IPS-15b (cell line): ENCODE data around the gene ANAPC16.
"Not testable (repeated sequence)": the region's sequence is repeated elsewhere in the genome, so short reads cannot be mapped to it uniquely, and the experiment has no call there.

Source experiments
- H3K27me3 ChIP-seq: one replicate; pipeline ENCODE4 v1.6.1; 2013; ENCODE audit warnings: low read length; ENCODE audit not compliant: control insufficient read depth, insufficient read depth
- H3K36me3 ChIP-seq: one replicate; pipeline ENCODE4 v1.6.1; 2013; ENCODE audit warnings: low read length; ENCODE audit not compliant: control insufficient read depth, insufficient read depth
- H3K4me1 ChIP-seq: one replicate; pipeline ENCODE4 v1.6.1; 2013; ENCODE audit warnings: mild to moderate bottlenecking, low read length; ENCODE audit not compliant: control insufficient read depth, insufficient read depth
- H3K4me3 ChIP-seq: one replicate; pipeline ENCODE4 v1.5.1; 2013; ENCODE audit warnings: low read depth, low read length
- H3K9ac ChIP-seq: one replicate; pipeline ENCODE4 v1.6.1; 2013; ENCODE audit warnings: low read depth, mild to moderate bottlenecking, low read length
- H3K9me3 ChIP-seq: one replicate; pipeline ENCODE4 v1.6.1; 2013; ENCODE audit warnings: mild to moderate bottlenecking, low read length; ENCODE audit not compliant: control insufficient read depth, insufficient read depth

Gene ANAPC16

GRCh38 chr10:72186258-72186981, 29.4 kb upstream of the ANAPC16 start:
- Histone ChIP-seq H3K36me3 (peaks cover 3% of the 10 kb centered on the region), H3K4me1 (no peaks in the 10 kb centered on the region), H3K27me3 (no peaks in the 10 kb centered on the region), H3K4me3 (no peak overlapping the region), H3K9ac (no peak overlapping the region), H3K9me3 (no peaks in the 10 kb centered on the region)

DNA sequence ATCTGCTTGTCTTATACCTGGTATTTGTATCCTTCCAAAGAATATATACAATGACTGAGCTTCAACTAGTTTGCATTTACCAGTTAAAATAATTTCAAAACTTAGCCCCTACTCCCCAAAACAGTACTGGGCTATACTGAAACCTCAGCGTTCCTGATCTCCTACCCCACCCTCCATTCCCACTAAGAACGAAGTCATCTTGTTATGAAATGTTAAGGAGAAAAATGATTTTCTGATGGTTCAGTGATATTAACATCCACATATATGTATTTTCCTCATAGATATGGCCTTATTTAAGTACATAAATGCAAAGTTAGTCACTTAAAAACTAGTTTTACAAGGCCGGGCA, 28.9 kb upstream of the ANAPC16 start:
- H3K27me3 ChIP-seq, result no peaks in the 10 kb centered on the region
- H3K4me1 ChIP-seq, result no peaks in the 10 kb centered on the region
- peaks cover 3% of the 10 kb centered on the region for H3K36me3 ChIP-seq
- H3K4me3 ChIP-seq, result no peak overlapping the region
- no peaks in the 10 kb centered on the region for H3K9me3 ChIP-seq
- no peak overlapping the region for H3K9ac ChIP-seq

GRCh38 chr10:72194949-72195348, 20.9 kb upstream of the ANAPC16 start:
- Histone ChIP-seq H3K9me3 (no peaks in the 10 kb centered on the region), H3K4me3 (no peak overlapping the region), H3K27me3 (no peaks in the 10 kb centered on the region), H3K9ac (no peak overlapping the region), H3K36me3 (no peaks in the 10 kb centered on the region), H3K4me1 (no peaks in the 10 kb centered on the region)

DNA sequence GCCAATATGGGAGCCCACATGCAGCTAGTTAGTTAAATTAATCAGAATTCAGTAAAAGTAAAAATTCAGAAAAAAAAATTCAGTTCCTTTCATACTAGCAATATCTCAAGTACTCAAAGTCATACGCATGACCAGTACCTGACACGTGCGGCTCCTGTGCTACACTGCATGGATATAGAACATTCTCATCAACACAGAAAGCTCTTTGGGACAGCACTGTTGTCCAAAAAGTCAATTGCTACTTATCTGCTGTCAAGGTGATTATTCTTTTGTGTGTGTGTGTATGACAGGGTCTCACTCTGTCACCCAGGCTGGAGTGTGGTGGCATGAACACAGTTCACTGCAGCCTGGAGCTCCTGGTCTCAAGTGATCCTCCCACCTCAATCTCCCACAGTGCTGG, 14.9 kb upstream of the ANAPC16 start:
- Histone ChIP-seq H3K4me3 (no peak overlapping the region), H3K36me3 (peaks cover 3% of the 10 kb centered on the region), H3K9ac (no peak overlapping the region), H3K27me3 (no peaks in the 10 kb centered on the region), H3K9me3 (no peaks in the 10 kb centered on the region), H3K4me1 (no peaks in the 10 kb centered on the region)

DNA sequence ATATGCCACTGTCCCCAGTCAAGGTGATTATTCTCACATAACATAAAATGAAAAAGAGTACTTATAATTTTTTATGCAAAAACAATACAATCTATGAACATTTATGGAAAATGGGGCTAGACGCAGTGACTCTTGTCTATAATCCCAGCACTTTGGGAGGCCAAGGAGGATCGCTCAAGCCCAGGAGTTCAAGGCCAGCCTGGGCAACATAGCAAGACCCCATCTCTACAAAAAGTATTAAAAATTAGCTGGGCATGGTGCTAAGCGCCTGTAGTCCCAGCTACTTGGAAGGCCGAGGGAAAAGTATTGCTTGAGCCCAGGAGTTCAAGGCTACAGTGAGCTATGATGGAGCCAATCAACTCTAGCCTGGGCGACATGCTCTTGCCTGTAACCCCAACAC, 14.5 kb upstream of the ANAPC16 start:
- no peaks in the 10 kb centered on the region for H3K4me1 ChIP-seq
- no peak overlapping the region for H3K4me3 ChIP-seq
- H3K9me3 ChIP-seq, result no peaks in the 10 kb centered on the region
- peaks cover 3% of the 10 kb centered on the region for H3K36me3 ChIP-seq
- no peak overlapping the region for H3K9ac ChIP-seq
- H3K27me3 ChIP-seq, result no peaks in the 10 kb centered on the region

GRCh38 chr10:72204296-72204695, 11.5 kb upstream of the ANAPC16 start:
- peaks cover 3% of the 10 kb centered on the region for H3K36me3 ChIP-seq
- no peaks in the 10 kb centered on the region for H3K27me3 ChIP-seq
- no peak overlapping the region for H3K4me3 ChIP-seq

GRCh38 chr10:72204724-72205123, 11.1 kb upstream of the ANAPC16 start:
- no peak overlapping the region for H3K4me3 ChIP-seq
- H3K27me3 ChIP-seq, result no peaks in the 10 kb centered on the region
- peaks cover 3% of the 10 kb centered on the region for H3K36me3 ChIP-seq
- no peaks in the 10 kb centered on the region for H3K9me3 ChIP-seq
- no peak overlapping the region for H3K9ac ChIP-seq
- no peaks in the 10 kb centered on the region for H3K4me1 ChIP-seq

More at GRCh38 chr10:72204296-72204695, 11.5 kb upstream of the ANAPC16 start:
- H3K9ac ChIP-seq, result no peak overlapping the region
- no peaks in the 10 kb centered on the region for H3K4me1 ChIP-seq
- H3K9me3 ChIP-seq, result no peaks in the 10 kb centered on the region

GRCh38 chr10:72206511-72207229, 9.1 kb upstream of the ANAPC16 start:
- Histone ChIP-seq H3K4me1 (no peaks in the 10 kb centered on the region), H3K9ac (no peak overlapping the region), H3K9me3 (no peaks in the 10 kb centered on the region), H3K36me3 (peaks cover under 1% of the 10 kb centered on the region), H3K4me3 (no peak overlapping the region), H3K27me3 (no peaks in the 10 kb centered on the region)

- H3K9ac ChIP-seq, H3K4me1 ChIP-seq, H3K9me3 ChIP-seq, H3K36me3 ChIP-seq, H3K27me3 ChIP-seq, H3K4me3 ChIP-seq: not testable (repeated sequence)
Observed at GRCh38 chr10:72208526-72208925, 7.3 kb upstream of the ANAPC16 start.

GRCh38 chr10:72211381-72211780, 4.4 kb upstream of the ANAPC16 start:
- H3K4me1 ChIP-seq, H3K9me3 ChIP-seq, H3K36me3 ChIP-seq, H3K9ac ChIP-seq, H3K27me3 ChIP-seq, H3K4me3 ChIP-seq: not testable (repeated sequence)

DNA sequence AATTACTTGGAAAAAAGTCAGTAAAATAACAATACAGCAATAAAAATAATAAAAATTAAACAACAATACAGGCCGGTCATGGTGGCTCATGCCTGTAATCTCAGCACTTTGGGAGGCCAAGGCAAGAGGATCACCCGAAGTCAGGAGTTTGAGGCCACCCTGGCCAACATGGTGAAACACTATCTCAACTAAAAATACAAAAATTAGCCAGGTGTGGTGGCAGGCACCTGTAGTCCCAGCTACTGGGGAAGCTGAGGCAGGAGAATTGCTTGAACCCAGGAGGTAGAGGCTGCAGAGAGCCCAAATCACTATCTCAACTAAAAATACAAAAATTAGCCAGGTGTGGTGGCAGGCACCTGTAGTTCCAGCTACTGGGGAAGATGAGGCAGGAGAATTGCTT, 4.0 kb upstream of the ANAPC16 start:
- H3K27me3 ChIP-seq, H3K9me3 ChIP-seq, H3K36me3 ChIP-seq, H3K4me3 ChIP-seq, H3K9ac ChIP-seq, H3K4me1 ChIP-seq: not testable (repeated sequence)

- no peak overlapping the region for H3K9ac ChIP-seq
- no peaks in the 10 kb centered on the region for H3K9me3 ChIP-seq
- no peaks in the 10 kb centered on the region for H3K27me3 ChIP-seq
- peaks cover 3% of the 10 kb centered on the region for H3K36me3 ChIP-seq
- no peak overlapping the region for H3K4me3 ChIP-seq
- H3K4me1 ChIP-seq, result peaks cover 3% of the 10 kb centered on the region
Observed at GRCh38 chr10:72218325-72218724, 2.5 kb downstream of the ANAPC16 start.
